ENCODE measurements around the gene HSBP1L1.

HSBP1L1 gene

DNA sequence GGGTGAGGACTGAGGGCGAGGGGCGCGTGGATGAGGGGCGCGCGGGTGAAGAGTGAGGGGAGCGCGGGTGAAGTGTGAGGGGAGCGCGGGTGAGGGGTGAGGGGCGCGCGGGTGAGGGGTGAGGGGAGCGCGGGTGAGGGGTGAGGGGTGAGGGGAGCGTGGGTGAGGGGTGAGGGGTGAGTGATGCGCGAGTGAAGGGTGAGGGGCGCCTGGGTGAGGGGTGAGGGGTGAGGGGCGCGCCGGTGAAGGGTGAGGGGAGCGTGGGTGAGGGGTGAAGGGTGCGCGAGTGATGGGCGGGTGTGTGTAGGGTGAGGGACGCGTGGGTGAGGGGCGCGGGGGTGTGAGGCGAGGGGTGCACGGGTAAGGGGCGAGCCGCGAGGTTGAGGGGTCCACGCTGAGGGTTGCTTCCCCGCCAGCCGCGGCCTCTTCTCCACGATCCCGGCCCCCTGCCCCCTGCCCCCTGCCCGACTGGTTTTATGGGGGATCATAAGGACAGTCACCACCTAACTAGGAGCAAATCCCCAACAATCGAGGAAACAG, 11.9 kb upstream of the HSBP1L1 start:
- WGBS, 2 donors (ENCODE audit: extremely low coverage in 2 of 2, insufficient read length in 2 of 2, insufficient replicate concordance in 1 of 2), result no CpG with 5 or more reads among the region's 43 CpGs
- Histone ChIP-seq H3K14ac (ENCODE audit: low read length) (peak overlapping the region; percentile 94), H3K4me3 (ENCODE audit: low read length in 2 of 2) (peak overlapping the region; percentile 66 to 81), H2AFZ (ENCODE audit: low read length) (peak overlapping the region; percentile 100), H2AK5ac (ENCODE audit: low read depth, low read length) (peak overlapping the region; percentile 28), H2BK5ac (ENCODE audit: low read length) (no peak overlapping the region), H3K4me2 (ENCODE audit: insufficient read depth, low read length, poor library complexity, severe bottlenecking) (peak overlapping the region; percentile 86), H2BK15ac (ENCODE audit: low read length) (peak overlapping the region; percentile 91), H3K18ac (ENCODE audit: low read length) (peak overlapping the region; percentile 93), H3K4me1 (ENCODE audit: control insufficient read depth in 2 of 2, insufficient read depth in 1 of 2, low read depth in 1 of 2, low read length in 2 of 2) (peaks cover 2 to 14% of the 10 kb centered on the region in 2 donors), H3K79me1 (ENCODE audit: low read depth, low read length) (peaks cover 2% of the 10 kb centered on the region), H3K23ac (ENCODE audit: low read depth, low read length, poor library complexity) (peak overlapping the region; percentile 85), H3K36me3 (replicated peaks in 1 of 2; ENCODE audit: control insufficient read depth in 2 of 2, insufficient read depth in 2 of 2, low read length in 2 of 2) (peaks cover 2 to 24% of the 10 kb centered on the region in 2 donors), H3K9me3 (replicated peaks in 1 of 2; ENCODE audit: control insufficient read depth in 2 of 2, insufficient read depth in 1 of 2, low read depth in 1 of 2, low read length in 2 of 2) (no peaks in the 10 kb centered on the region), H4K8ac (ENCODE audit: low read depth, low read length) (no peak overlapping the region), H3K4ac (ENCODE audit: low read length) (no peak overlapping the region), H3K9ac (ENCODE audit: low read depth, low read length, poor library complexity) (peak overlapping the region; percentile 93), H2BK12ac (ENCODE audit: low read length) (no peak overlapping the region), H4K91ac (ENCODE audit: low read depth, low read length, poor library complexity) (no peak overlapping the region), H2BK120ac (ENCODE audit: low read depth, low read length) (peak overlapping the region; percentile 72), H3K27me3 (ENCODE audit: control insufficient read depth in 3 of 3, insufficient read depth in 3 of 3, low read depth in 1 of 3, low read length in 3 of 3) (peaks cover 0 to 27% (median 7%) of the 10 kb centered on the region in 3 experiments), H3K27ac (replicated peaks; ENCODE audit: low read length) (no peak overlapping the region)
- no peak for DNase-seq (ENCODE audit: low spot score)

DNA sequence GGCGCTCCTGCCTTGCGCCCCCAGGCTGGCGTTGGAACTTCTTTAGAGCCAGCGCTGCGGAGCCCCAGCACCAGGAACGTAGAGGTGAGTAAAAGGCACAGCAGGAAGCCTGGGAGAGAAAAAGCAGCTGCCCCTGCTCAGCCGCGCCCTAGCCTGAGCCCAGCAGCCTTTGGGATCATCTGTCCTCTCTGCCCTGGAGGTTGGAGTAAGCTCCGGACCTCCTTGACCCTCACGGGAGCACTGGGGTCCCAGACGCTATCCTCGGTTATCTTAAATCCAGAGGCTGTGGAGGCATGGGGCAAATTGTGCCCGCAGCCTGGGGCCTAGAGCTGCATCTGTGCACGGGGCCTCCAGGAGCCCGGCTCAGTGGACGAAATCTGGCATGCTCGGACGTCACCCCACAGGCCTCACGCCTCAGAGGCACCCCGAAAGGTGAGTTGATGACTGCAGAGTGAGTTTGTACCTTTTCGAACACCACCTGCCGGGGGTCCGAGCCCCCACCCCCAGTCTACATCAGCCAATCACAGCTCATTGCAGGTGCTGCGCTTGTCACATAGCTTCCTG, 11.4 kb upstream of the HSBP1L1 start:
- Histone ChIP-seq H4K8ac (ENCODE audit: low read depth, low read length) (no peak overlapping the region), H2BK15ac (ENCODE audit: low read length) (peak overlapping the region; percentile 91), H2BK120ac (ENCODE audit: low read depth, low read length) (no peak overlapping the region), H3K27me3 (ENCODE audit: control insufficient read depth in 3 of 3, insufficient read depth in 3 of 3, low read depth in 1 of 3, low read length in 3 of 3) (peaks cover 0 to 27% (median 7%) of the 10 kb centered on the region in 3 experiments), H3K4me1 (ENCODE audit: control insufficient read depth in 2 of 2, insufficient read depth in 1 of 2, low read depth in 1 of 2, low read length in 2 of 2) (peaks cover 2 to 14% of the 10 kb centered on the region in 2 donors), H3K14ac (ENCODE audit: low read length) (no peak overlapping the region), H3K9me3 (replicated peaks in 1 of 2; ENCODE audit: control insufficient read depth in 2 of 2, insufficient read depth in 1 of 2, low read depth in 1 of 2, low read length in 2 of 2) (no peaks in the 10 kb centered on the region), H3K9ac (ENCODE audit: low read depth, low read length, poor library complexity) (no peak overlapping the region), H2BK5ac (ENCODE audit: low read length) (no peak overlapping the region), H3K36me3 (replicated peaks in 1 of 2; ENCODE audit: control insufficient read depth in 2 of 2, insufficient read depth in 2 of 2, low read length in 2 of 2) (peaks cover 2 to 19% of the 10 kb centered on the region in 2 donors), H2AK5ac (ENCODE audit: low read depth, low read length) (no peak overlapping the region), H3K4me3 (ENCODE audit: low read length in 2 of 2) (no peak overlapping the region), H3K27ac (replicated peaks; ENCODE audit: low read length) (no peak overlapping the region), H4K91ac (ENCODE audit: low read depth, low read length, poor library complexity) (no peak overlapping the region), H3K4me2 (ENCODE audit: insufficient read depth, low read length, poor library complexity, severe bottlenecking) (peak overlapping the region; percentile 86), H2BK12ac (ENCODE audit: low read length) (no peak overlapping the region), H3K23ac (ENCODE audit: low read depth, low read length, poor library complexity) (no peak overlapping the region), H3K4ac (ENCODE audit: low read length) (no peak overlapping the region), H3K79me1 (ENCODE audit: low read depth, low read length) (no peaks in the 10 kb centered on the region), H3K18ac (ENCODE audit: low read length) (peak overlapping the region; percentile 29), H2AFZ (ENCODE audit: low read length) (no peak overlapping the region)
- DNase-seq (ENCODE audit: low spot score), result no peak
- no CpG with 5 or more reads among the region's 24 CpGs for WGBS, 2 donors (ENCODE audit: extremely low coverage in 2 of 2, insufficient read length in 2 of 2, insufficient replicate concordance in 1 of 2)

- Histone ChIP-seq H2BK12ac (ENCODE audit: low read length) (no peak overlapping the region), H3K18ac (ENCODE audit: low read length) (no peak overlapping the region), H3K4me1 (ENCODE audit: control insufficient read depth in 2 of 2, insufficient read depth in 1 of 2, low read depth in 1 of 2, low read length in 2 of 2) (peaks cover 2 to 15% of the 10 kb centered on the region in 2 donors), H3K14ac (ENCODE audit: low read length) (no peak overlapping the region), H2BK5ac (ENCODE audit: low read length) (no peak overlapping the region), H3K27ac (replicated peaks; ENCODE audit: low read length) (no peak overlapping the region), H3K4me3 (ENCODE audit: low read length in 2 of 2) (no peak overlapping the region), H3K4ac (ENCODE audit: low read length) (no peak overlapping the region), H2AK5ac (ENCODE audit: low read depth, low read length) (no peak overlapping the region), H3K9ac (ENCODE audit: low read depth, low read length, poor library complexity) (no peak overlapping the region), H3K9me3 (replicated peaks in 1 of 2; ENCODE audit: control insufficient read depth in 2 of 2, insufficient read depth in 1 of 2, low read depth in 1 of 2, low read length in 2 of 2) (no peaks in the 10 kb centered on the region), H3K27me3 (ENCODE audit: control insufficient read depth in 3 of 3, insufficient read depth in 3 of 3, low read depth in 1 of 3, low read length in 3 of 3) (peaks cover 0 to 27% (median 7%) of the 10 kb centered on the region in 3 experiments), H3K4me2 (ENCODE audit: insufficient read depth, low read length, poor library complexity, severe bottlenecking) (no peak overlapping the region), H4K91ac (ENCODE audit: low read depth, low read length, poor library complexity) (no peak overlapping the region), H2AFZ (ENCODE audit: low read length) (no peak overlapping the region), H4K8ac (ENCODE audit: low read depth, low read length) (no peak overlapping the region), H3K23ac (ENCODE audit: low read depth, low read length, poor library complexity) (peak overlapping the region; percentile 6), H3K79me1 (ENCODE audit: low read depth, low read length) (no peaks in the 10 kb centered on the region), H3K36me3 (replicated peaks in 1 of 2; ENCODE audit: control insufficient read depth in 2 of 2, insufficient read depth in 2 of 2, low read length in 2 of 2) (peaks cover 0 to 8% of the 10 kb centered on the region in 2 donors), H2BK120ac (ENCODE audit: low read depth, low read length) (no peak overlapping the region), H2BK15ac (ENCODE audit: low read length) (no peak overlapping the region)
- no peak for DNase-seq (ENCODE audit: low spot score)
- no CpG with 5 or more reads among the region's 10 CpGs for WGBS, 2 donors (ENCODE audit: extremely low coverage in 2 of 2, insufficient read length in 2 of 2, insufficient replicate concordance in 1 of 2)
Observed at GRCh38 chr18:79953971-79954651, 10.3 kb upstream of the HSBP1L1 start.

- no peaks in the 10 kb centered on the region for H3K9me3 ChIP-seq (replicated peaks in 1 of 2; ENCODE audit: control insufficient read depth in 2 of 2, insufficient read depth in 1 of 2, low read depth in 1 of 2, low read length in 2 of 2)
- WGBS, 2 donors (ENCODE audit: extremely low coverage in 2 of 2, insufficient read length in 2 of 2, insufficient replicate concordance in 1 of 2), result no CpG with 5 or more reads among the region's 5 CpGs
- H3K27ac ChIP-seq (replicated peaks; ENCODE audit: low read length), result no peak overlapping the region
Observed at GRCh38 chr18:79954791-79955190, 9.7 kb upstream of the HSBP1L1 start.

More at GRCh38 chr18:79954791-79955190, 9.7 kb upstream of the HSBP1L1 start:
- H3K4me3 ChIP-seq (ENCODE audit: low read length in 2 of 2), result no peak overlapping the region
- no peak overlapping the region for H3K4me2 ChIP-seq (ENCODE audit: insufficient read depth, low read length, poor library complexity, severe bottlenecking)
- H3K23ac ChIP-seq (ENCODE audit: low read depth, low read length, poor library complexity), result no peak overlapping the region
- peaks cover 0 to 3% of the 10 kb centered on the region in 2 donors for H3K36me3 ChIP-seq (replicated peaks in 1 of 2; ENCODE audit: control insufficient read depth in 2 of 2, insufficient read depth in 2 of 2, low read length in 2 of 2)
- no peak overlapping the region for H2BK15ac ChIP-seq (ENCODE audit: low read length)
- H3K14ac ChIP-seq (ENCODE audit: low read length), result no peak overlapping the region
- no peak overlapping the region for H4K8ac ChIP-seq (ENCODE audit: low read depth, low read length)
- H3K79me1 ChIP-seq (ENCODE audit: low read depth, low read length), result no peaks in the 10 kb centered on the region
- H2AFZ ChIP-seq (ENCODE audit: low read length), result no peak overlapping the region
- no peak overlapping the region for H3K9ac ChIP-seq (ENCODE audit: low read depth, low read length, poor library complexity)
- no peak for DNase-seq (ENCODE audit: low spot score)
- H3K27me3 ChIP-seq (ENCODE audit: control insufficient read depth in 3 of 3, insufficient read depth in 3 of 3, low read depth in 1 of 3, low read length in 3 of 3), result peaks cover 0 to 27% (median 7%) of the 10 kb centered on the region in 3 experiments
- H3K18ac ChIP-seq (ENCODE audit: low read length), result no peak overlapping the region
- H2BK5ac ChIP-seq (ENCODE audit: low read length), result no peak overlapping the region
- H2BK120ac ChIP-seq (ENCODE audit: low read depth, low read length), result no peak overlapping the region
- H4K91ac ChIP-seq (ENCODE audit: low read depth, low read length, poor library complexity), result no peak overlapping the region
- H3K4ac ChIP-seq (ENCODE audit: low read length), result no peak overlapping the region
- H2AK5ac ChIP-seq (ENCODE audit: low read depth, low read length), result no peak overlapping the region
- peaks cover 3 to 18% of the 10 kb centered on the region in 2 donors for H3K4me1 ChIP-seq (ENCODE audit: control insufficient read depth in 2 of 2, insufficient read depth in 1 of 2, low read depth in 1 of 2, low read length in 2 of 2)
- no peak overlapping the region for H2BK12ac ChIP-seq (ENCODE audit: low read length)

Data from neuronal stem cell (in vitro differentiated cells).